Amniotic stem cell (primary cell): ENCODE measurements around the gene PDCD11.

Experiments used
- DNase-seq: peaks from one replicate; lab custom pipeline; 2025; lab: John Stamatoyannopoulos, UW

PDCD11 gene

DNA sequence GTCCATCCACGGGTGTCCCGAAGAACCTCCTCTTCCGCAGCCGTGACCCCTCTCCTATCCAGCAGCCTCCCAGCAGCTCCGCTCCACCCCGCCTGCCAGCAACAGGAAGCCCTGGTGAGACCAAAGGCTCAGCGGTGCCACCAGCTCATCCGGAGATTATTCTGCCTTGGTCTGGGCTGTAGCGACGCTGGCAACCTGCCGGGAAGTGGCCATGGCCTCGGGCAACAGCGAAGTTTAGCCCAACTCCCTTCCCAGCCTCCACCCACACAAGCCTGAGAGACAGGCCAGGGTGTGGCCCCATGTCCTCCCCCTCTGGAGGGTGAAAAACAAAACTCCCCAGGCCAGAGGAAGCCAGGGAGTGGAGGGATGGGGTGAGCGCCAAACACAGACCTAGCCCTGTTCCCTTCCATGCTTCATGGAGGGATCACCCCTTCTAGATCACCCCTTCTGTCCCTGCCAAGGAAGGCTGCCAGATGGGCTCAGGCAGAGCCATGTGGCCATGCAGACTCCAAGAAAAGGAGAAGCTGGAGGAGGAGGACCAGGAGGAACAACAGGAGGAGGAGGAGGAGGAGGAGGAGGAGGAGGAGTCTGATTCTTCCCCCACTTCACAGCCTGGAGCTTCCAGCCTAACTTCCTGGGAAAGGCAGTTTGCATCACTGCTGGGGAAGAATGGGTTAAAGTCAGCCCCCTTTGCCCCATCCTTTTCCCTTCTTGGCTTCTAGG is 54.8 kb downstream of the PDCD11 start:
- DNase-seq: no peak

DNA sequence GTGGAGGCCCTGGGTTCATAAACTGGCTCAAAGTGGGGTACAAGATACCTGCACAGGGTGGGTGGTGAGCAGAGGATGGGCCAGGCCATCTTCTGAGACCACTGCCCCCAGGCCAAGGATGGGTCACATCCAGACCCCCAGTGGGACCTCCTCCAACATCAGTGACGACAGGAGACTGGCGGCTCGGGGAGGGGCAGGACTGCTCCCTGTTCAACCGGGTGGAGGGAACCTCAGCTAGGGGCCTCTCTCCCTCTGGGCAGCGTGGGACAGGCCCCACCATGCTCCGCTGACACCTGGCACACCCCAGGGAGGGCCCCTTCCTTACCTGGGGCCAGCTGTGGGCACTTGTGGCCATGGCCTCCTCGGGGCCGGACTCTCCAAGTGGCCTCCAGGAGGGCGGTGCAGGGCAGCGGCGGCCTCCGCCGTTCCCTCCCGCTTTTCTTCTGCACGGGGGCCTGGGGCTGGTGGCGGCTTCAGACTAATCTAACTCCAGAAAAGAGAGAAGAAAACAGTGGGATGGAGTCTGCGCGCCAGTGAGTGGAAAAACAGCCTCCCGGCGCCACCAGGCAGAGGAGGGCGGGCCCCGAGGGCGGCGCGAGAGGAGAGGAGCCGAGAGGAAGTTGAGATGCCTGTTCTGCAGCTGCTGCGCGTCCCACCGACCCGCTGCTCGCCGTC is 55.5 kb downstream of the PDCD11 start, which contains the start of gene CALHM2:
Gene CALHM2 (minus strand): TSS at position 540 of the 675 bp plus-strand sequence. CDS start 2,429 bp downstream, outside the sequence.
- peak; percentile 20 for DNase-seq

GRCh38 chr10:103452506-103453230 is 56.2 kb downstream of the PDCD11 start:
- DNase-seq: no peak

GRCh38 chr10:103454026-103454425 is 57.6 kb downstream of the PDCD11 start:
- no peak for DNase-seq

GRCh38 chr10:103455235-103455634 is 58.8 kb downstream of the PDCD11 start:
- DNase-seq: no peak

GRCh38 chr10:103456074-103456660 is 59.7 kb downstream of the PDCD11 start:
- no peak for DNase-seq

DNA sequence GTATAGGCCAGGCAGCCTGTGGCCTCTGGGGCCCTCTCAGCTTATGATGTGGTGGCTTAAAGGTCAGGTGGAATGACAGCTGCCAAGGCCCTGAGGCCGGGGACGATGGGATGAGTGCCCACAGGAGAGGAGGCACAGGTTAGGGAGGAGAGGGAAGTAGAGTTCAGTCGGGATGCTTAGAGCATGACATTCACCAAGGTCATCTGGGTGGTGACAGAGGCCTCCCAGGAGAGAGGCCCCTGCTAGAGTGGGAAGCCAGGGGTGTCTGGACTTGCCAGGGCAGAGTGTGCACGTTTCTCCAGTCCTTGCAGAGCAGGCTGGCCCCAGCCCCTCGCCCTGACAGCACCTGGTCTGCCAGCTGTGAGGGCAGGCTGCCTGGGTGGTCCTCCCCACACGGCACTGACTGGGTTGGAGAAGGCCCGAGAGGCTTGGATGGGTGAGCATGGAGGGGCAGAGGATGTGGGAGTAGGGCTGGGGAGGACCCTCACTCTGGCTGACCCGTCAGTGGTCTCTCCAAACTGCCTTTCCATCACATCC is 60.8 kb downstream of the PDCD11 start:
- DNase-seq: no peak

DNA sequence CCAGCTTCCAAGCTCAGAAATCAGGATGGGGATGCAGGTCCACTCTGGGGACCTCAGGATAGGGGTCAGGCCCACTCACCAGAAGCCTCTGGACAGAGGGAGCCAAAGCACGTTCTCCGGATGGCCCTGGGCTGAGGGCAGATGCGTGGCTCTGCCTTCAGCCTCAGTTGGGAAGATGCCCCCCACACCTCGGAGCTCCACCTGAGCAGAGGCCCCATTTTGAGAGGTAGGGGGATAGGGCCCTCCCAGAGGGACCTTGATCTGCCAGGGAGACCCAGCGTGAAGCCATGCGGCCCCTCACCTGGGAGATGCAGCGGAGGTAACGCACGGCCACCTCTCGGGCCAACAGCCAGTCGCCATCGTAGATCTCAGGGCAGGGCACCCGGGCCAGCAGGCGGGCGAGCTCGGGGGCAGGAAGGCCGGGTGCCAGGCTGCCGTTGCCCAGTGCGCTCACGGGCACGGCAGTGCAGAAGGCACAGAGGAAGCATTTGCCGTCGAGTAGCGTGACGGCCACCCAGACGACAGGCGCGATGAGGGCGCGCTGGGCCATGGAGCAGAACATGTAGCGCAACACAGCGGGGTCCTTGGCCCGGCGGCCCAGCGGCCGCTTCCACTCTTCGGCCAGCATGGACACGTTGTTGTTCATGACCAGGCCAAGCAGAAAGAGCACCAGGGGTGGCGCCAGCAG is 61.6 kb downstream of the PDCD11 start:
- no peak for DNase-seq

DNA sequence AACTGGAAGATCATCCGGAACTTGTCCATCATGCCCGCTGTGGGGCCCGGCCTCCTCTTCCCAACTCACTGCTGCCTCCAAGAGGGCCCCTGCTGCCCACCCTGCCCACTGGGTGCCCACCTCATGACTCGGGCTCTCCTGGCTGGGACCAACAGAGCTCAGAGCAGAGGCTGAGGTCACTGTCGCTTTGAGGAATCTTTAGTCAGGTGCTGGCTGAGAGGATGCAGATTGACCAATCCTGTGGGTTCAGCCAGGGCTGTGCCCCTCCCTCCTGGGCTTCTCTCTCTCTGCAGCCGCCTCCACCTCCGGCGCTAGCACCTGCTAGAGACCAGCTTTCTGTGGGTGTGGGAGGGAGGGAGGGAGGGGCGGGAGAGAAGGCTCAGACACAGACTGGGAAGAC is 62.3 kb downstream of the PDCD11 start, which contains the start of gene CALHM1:
Gene CALHM1 (minus strand): TSS at position 181 of the 400 bp plus-strand sequence. CDS start 149 bp downstream, at position 32.
- DNase-seq: no peak

DNA sequence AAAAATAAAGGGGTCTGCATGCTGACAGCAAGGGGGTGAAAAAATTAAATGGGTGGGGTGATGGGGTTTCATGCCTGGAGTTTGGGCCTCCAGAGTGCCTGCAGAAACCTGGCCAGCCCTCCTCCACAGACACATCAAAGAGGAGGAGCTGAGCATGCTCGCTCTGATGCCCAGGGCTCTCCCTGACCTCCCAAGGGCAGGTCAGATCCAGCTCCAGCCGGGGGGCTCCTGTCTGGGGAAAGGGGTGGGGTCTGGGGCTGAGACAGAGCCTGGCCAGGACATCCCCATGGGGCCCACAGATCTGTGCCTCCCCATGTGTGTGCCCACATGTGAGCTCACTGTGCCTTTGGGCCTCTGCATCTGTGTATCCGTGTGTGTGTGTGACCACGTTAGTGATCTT is 63.2 kb downstream of the PDCD11 start:
- DNase-seq: no peak

DNA sequence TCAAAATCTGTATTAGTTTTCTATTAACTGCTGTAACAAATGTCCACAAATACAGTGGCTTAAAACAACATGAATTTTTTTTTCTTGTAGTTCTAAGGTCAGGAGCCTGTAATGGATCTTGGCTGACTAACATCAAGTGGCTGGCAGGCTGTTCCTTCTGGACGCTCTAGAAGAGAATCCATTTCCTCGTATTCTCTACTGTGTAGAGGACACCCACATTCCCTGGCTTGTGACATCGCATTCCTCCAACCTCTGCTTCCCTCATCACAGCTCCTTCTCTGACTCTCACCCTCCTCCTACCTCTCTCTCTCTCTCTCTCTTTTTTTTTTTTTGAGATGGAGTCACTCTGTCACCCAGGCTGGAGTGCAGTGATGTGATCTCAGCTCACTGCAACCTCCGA is 67.1 kb downstream of the PDCD11 start:
- no peak for DNase-seq

GRCh38 chr10:103465411-103466179 is 69.2 kb downstream of the PDCD11 start:
- no peak for DNase-seq

DNA sequence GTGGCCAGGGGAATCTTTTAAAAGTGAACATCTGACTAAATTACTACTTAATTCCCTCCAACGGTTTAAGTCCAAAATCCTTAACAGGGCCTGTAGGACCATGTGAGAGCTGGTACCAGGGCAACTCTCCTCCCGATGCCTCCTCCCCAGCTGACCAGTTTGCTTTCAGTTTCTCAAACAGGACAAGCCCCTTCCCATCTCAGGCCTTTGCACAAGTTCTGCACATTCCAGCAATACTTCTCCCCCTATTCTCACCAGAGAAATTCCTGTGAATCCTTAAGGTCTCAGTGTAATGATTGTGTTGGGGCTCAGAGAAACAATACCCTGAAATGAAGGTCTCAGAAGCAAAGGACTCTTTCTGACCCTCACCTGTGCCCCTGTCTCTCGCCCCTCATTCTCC is 70.3 kb downstream of the PDCD11 start:
- no peak for DNase-seq

DNA sequence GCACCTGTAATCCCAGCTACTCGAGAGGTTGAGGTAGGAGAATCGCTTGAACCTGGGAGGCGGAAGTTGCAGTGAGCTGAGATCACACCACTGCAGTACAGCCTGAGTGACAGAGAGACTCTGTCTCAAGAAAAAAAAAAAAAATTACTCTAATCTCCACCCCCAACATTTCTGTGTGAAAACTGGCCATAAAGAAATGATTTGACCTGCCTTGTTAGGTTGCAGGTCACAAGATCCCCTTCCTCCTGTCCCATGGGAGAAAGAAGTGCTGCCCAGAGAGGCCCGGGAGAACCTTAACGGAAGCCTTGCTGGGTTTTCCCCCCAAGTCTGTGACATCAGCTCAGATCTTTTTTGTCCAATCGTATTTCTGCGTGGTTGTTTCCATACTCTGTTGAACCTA is 71.0 kb downstream of the PDCD11 start:
- DNase-seq: no peak

GRCh38 chr10:103469201-103469600 is 72.8 kb downstream of the PDCD11 start:
- no peak for DNase-seq

- no peak for DNase-seq
Measured at GRCh38 chr10:103470761-103471653, 74.6 kb downstream of the PDCD11 start.

DNA sequence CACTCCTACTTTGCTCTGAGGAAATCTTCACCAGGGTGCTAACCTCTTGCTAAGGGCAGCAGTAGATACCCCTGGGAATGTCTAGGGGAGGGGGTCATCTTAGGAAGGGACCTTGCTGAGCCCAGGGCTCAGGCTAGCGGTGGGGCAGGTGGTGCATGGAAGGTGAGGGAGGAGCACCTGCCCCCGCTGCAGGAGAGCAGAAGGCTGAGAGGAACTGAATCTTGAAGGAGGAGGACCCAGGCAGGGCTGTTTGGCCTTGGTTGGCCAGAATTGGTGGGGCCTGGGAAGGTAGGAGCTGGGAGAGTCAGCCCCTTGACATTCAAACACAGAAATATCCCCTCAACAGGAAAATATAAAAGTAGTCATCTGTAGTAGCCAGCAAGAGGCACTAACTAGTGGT is 75.6 kb downstream of the PDCD11 start:
- DNase-seq: no peak

DNA sequence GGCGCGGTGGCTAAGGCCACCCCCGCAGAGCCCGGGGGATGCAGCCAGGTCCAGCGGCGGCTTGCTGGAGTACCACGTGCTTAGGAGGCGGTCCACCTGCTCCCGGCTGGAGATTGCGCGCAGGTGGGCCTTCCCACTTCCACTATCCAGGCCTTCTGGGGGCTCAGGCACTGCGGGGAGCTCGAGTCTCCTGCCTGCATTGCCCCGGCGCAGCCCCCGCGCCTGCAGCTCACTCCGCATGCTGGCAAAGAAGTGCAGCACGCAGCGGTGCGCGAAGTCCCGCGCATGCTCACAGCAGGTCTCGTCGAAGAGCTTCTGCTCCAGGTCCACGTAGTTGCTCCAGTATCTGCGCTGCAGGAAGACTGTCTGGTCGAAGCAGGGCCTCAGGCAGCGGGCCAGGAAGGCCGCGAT is 76.8 kb downstream of the PDCD11 start:
- DNase-seq: no peak

DNA sequence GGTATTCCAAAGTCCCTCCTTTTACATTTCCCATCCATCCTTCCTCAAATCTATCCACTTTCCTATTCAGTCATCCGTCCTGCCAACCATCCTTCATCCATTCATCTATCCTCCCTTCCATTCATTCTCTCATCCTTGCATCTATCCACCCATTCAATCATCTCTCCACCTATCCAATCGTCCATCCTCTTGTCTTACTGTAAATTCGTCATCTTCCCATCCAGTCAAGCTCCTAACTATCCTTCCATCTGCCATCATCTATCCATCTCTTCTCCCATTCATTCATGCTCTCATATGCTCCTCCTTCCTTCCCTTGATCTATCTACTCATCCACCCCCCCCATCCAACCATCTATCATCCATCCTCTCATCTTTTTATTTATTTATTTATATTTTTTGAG is 77.7 kb downstream of the PDCD11 start:
- DNase-seq: no peak

DNA sequence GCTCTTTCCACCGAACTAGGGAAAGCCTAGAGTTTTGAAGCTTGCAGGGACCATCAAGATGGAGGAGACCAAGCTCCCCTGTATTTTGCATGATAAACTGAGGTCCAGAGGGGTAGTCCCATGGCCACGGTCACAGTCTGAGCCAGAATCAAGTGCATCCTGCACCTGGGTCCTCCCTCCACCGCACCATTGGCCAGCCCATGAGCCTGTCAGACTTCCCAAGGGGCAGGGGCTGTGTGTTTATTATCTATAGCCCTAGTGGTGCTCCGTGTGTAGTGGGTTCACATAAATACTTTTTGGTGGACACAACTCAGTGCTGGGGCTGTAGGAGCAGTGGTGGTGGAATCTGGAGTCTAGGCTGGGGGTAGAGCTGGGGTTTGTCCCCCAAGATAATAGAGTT is 79.0 kb downstream of the PDCD11 start:
- DNase-seq: no peak
